SHP77 (cell line): ENCODE measurements around the gene NMRAL1.

Source experiments
- DNase-seq, 2 experiments: peaks; one replicate each; lab custom pipeline; 2025; lab: John Stamatoyannopoulos, UW

The NMRAL1 gene

GRCh38 chr16:4505356-4506147, 31.1 kb upstream of the NMRAL1 start:
- no peak for DNase-seq

GRCh38 chr16:4501071-4501478, 26.6 kb upstream of the NMRAL1 start:
- no peak for DNase-seq

GRCh38 chr16:4500272-4500671, 25.8 kb upstream of the NMRAL1 start:
- no peak for DNase-seq

GRCh38 chr16:4499196-4499555, 24.8 kb upstream of the NMRAL1 start:
- no peak for DNase-seq

- DNase-seq: no peak
These were observed 24.2 kb upstream of the NMRAL1 start for GRCh38 chr16:4498546-4499195.

- no peak for DNase-seq
These were observed 21.9 kb upstream of the NMRAL1 start for GRCh38 chr16:4496305-4496704.

GRCh38 chr16:4495766-4496165, 21.3 kb upstream of the NMRAL1 start:
- no peak for DNase-seq

- DNase-seq: no peak
These were observed 20.5 kb upstream of the NMRAL1 start for GRCh38 chr16:4494746-4495490.

- no peak for DNase-seq
These were observed 17.5 kb upstream of the NMRAL1 start for GRCh38 chr16:4491898-4492297.

- no peak for DNase-seq
These were observed 14.6 kb upstream of the NMRAL1 start for GRCh38 chr16:4489030-4489429.

GRCh38 chr16:4488499-4488967, 14.1 kb upstream of the NMRAL1 start:
- DNase-seq: no peak

- no peak for DNase-seq
These were observed 13.6 kb upstream of the NMRAL1 start for GRCh38 chr16:4487955-4488498.

- no peak for DNase-seq
These were observed 11.9 kb upstream of the NMRAL1 start for GRCh38 chr16:4486126-4486893.

- DNase-seq: no peak
These were observed 7.5 kb upstream of the NMRAL1 start for GRCh38 chr16:4481963-4482362.

- DNase-seq: no peak
These were observed 7.1 kb upstream of the NMRAL1 start for GRCh38 chr16:4481526-4481925.

- DNase-seq: peak in 1 of 2 experiments; percentile 17
These were observed 3.5 kb upstream of the NMRAL1 start for GRCh38 chr16:4477966-4478365.

GRCh38 chr16:4475880-4476788, 1.7 kb upstream of the NMRAL1 start, which contains the start of gene HMOX2:
TSS of gene HMOX2 (plus strand) at chr16:4476398. CDS start at chr16:4505525, 29,127 bp downstream.
- peak; percentile 85 to 90 for DNase-seq

- DNase-seq: no peak
These were observed 1.5 kb downstream of the NMRAL1 start for GRCh38 chr16:4472880-4473279.

- DNase-seq: no peak
These were observed 2.6 kb downstream of the NMRAL1 start for GRCh38 chr16:4471869-4472268.

GRCh38 chr16:4468972-4469371, 5.5 kb downstream of the NMRAL1 start:
- DNase-seq: no peak

- no peak for DNase-seq
These were observed 6.5 kb downstream of the NMRAL1 start for GRCh38 chr16:4467916-4468315.
